ENCODE data around the gene ACAN.

ACAN gene

DNA sequence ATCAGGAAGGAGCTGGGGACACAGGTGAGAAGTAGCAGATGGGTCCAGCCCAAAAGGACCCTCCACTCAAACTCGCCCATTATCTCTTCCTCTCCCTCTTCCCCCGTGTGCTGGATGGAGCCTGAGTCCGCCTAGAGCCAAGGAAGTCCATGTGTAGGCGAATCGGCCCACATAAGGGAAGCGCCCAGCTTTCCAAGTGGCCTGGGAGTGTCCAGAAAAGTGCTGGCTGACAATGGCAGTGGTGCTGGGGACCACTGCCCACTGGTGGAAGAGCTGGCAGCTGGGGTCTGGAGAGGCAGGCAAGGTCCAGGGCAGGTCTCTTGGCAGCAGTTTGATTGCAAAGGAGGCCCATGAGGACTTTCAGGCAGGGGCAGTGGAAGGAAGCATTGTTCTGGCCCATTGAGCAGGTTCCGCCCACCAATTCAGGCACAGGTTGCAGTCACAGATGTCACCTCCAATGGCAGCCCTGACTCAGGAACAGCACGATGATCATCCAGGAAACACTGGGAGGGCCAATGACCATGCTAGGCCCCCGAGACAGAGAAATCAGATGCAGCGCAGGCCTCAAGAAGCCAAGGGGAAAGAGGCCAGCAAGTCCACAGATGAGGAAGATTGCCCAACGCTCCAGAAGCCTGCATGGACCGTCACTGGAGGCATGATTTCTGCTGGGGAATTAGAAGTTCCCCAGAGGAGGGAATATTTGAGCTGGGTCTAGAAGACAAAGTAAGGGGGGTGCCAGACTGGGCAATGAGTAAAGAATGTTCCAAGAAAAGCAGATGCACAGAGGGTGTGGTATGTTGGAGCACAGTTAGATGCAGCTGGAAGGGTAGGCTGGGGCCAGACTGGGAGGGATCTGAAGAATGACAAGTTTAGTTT, 107.0 kb downstream of the ACAN start:
- H3K27me3 ChIP-seq (ENCODE audit: insufficient read depth, poor library complexity, severe bottlenecking), result peaks cover 19% of the 10 kb centered on the region
- no peak for DNase-seq (ENCODE audit: low read depth in 1 of 2, low spot score in 1 of 2)
- no peak overlapping the region for H3K4me3 ChIP-seq (replicated peaks; ENCODE audit: insufficient read depth, low read length)
- no peak overlapping the region for H3K27ac ChIP-seq (replicated peaks)
- no peak for TF ChIP-seq POLR2AphosphoS5 (IDR thresholded peaks at IDR 0.05; ENCODE audit: low read depth)
- TF ChIP-seq GABPA (IDR thresholded peaks at IDR 0.05; ENCODE audit: low read depth), result no peak
- TF ChIP-seq, protein P1, sequence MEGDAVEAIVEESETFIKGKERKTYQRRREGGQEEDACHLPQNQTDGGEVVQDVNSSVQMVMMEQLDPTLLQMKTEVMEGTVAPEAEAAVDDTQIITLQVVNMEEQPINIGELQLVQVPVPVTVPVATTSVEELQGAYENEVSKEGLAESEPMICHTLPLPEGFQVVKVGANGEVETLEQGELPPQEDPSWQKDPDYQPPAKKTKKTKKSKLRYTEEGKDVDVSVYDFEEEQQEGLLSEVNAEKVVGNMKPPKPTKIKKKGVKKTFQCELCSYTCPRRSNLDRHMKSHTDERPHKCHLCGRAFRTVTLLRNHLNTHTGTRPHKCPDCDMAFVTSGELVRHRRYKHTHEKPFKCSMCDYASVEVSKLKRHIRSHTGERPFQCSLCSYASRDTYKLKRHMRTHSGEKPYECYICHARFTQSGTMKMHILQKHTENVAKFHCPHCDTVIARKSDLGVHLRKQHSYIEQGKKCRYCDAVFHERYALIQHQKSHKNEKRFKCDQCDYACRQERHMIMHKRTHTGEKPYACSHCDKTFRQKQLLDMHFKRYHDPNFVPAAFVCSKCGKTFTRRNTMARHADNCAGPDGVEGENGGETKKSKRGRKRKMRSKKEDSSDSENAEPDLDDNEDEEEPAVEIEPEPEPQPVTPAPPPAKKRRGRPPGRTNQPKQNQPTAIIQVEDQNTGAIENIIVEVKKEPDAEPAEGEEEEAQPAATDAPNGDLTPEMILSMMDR (IDR thresholded peaks at IDR 0.05; ENCODE audit: insufficient read depth, low read length), result no peak
- no peak for TF ChIP-seq SPI1 (IDR thresholded peaks at IDR 0.05; ENCODE audit: borderline replicate concordance, low read depth)
- TF ChIP-seq, protein P2, sequence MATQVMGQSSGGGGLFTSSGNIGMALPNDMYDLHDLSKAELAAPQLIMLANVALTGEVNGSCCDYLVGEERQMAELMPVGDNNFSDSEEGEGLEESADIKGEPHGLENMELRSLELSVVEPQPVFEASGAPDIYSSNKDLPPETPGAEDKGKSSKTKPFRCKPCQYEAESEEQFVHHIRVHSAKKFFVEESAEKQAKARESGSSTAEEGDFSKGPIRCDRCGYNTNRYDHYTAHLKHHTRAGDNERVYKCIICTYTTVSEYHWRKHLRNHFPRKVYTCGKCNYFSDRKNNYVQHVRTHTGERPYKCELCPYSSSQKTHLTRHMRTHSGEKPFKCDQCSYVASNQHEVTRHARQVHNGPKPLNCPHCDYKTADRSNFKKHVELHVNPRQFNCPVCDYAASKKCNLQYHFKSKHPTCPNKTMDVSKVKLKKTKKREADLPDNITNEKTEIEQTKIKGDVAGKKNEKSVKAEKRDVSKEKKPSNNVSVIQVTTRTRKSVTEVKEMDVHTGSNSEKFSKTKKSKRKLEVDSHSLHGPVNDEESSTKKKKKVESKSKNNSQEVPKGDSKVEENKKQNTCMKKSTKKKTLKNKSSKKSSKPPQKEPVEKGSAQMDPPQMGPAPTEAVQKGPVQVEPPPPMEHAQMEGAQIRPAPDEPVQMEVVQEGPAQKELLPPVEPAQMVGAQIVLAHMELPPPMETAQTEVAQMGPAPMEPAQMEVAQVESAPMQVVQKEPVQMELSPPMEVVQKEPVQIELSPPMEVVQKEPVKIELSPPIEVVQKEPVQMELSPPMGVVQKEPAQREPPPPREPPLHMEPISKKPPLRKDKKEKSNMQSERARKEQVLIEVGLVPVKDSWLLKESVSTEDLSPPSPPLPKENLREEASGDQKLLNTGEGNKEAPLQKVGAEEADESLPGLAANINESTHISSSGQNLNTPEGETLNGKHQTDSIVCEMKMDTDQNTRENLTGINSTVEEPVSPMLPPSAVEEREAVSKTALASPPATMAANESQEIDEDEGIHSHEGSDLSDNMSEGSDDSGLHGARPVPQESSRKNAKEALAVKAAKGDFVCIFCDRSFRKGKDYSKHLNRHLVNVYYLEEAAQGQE (IDR thresholded peaks at IDR 0.05; ENCODE audit: insufficient replicate concordance, low read depth), result no peak

DNA sequence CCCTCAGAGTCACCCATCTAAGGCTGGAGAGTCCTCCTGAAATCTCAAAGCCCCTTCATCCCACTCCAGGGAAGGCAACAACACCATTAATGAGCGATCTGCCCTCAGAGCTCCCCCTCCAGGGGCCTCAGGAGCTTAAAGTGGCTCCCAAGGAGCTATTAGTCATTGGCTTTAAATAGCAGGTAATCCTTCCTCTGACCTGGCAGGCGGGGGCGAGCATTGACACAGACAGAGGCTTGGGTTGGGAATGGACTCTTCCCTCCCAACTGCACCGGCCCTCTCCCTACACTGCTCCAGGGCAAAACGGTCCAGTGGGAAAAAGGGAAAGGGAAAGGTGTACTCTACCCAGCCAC, 108.5 kb downstream of the ACAN start:
- Histone ChIP-seq H3K4me3 (replicated peaks; ENCODE audit: insufficient read depth, low read length) (no peak overlapping the region), H3K27me3 (ENCODE audit: insufficient read depth, poor library complexity, severe bottlenecking) (peaks cover 19% of the 10 kb centered on the region), H3K27ac (replicated peaks) (no peak overlapping the region)
- no peak for DNase-seq (ENCODE audit: low read depth in 1 of 2, low spot score in 1 of 2)
- TF ChIP-seq, protein P2 (IDR thresholded peaks at IDR 0.05; ENCODE audit: insufficient replicate concordance, low read depth), result no peak
- TF ChIP-seq, protein P1 (IDR thresholded peaks at IDR 0.05; ENCODE audit: insufficient read depth, low read length), result no peak
- TF ChIP-seq GABPA (IDR thresholded peaks at IDR 0.05; ENCODE audit: low read depth), result no peak
- TF ChIP-seq POLR2AphosphoS5 (IDR thresholded peaks at IDR 0.05; ENCODE audit: low read depth), result no peak
- TF ChIP-seq SPI1 (IDR thresholded peaks at IDR 0.05; ENCODE audit: borderline replicate concordance, low read depth), result no peak

DNA sequence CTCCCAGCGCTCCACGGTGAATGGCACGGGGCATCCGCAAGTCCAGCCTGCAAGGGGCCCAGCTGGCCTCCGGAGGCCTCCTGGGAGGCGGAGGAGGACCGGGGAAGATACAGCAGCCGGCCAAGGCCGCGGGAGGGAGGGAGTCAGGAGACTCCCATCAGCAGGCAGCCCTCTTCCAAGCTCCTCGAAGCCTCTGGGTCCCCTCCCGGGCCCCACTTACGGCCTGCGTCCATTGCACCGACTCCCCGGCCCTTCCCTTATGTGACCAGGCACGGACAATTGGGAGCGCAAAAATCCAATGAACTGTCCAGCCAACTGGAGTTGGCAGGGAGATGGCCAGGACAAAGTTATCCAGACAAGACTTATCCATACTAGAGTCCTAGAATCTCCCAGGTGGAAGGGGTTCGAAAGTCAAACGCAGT, 109.3 kb downstream of the ACAN start:
- Histone ChIP-seq H3K27ac (replicated peaks) (no peak overlapping the region), H3K4me3 (replicated peaks; ENCODE audit: insufficient read depth, low read length) (peak overlapping the region; percentile 40), H3K27me3 (ENCODE audit: insufficient read depth, poor library complexity, severe bottlenecking) (peaks cover 19% of the 10 kb centered on the region)
- TF ChIP-seq, protein P1 (IDR thresholded peaks at IDR 0.05; ENCODE audit: insufficient read depth, low read length), result no peak
- TF ChIP-seq, protein P2 (IDR thresholded peaks at IDR 0.05; ENCODE audit: insufficient replicate concordance, low read depth), result no peak
- no peak for TF ChIP-seq GABPA (IDR thresholded peaks at IDR 0.05; ENCODE audit: low read depth)
- no peak for TF ChIP-seq SPI1 (IDR thresholded peaks at IDR 0.05; ENCODE audit: borderline replicate concordance, low read depth)
- no peak for TF ChIP-seq POLR2AphosphoS5 (IDR thresholded peaks at IDR 0.05; ENCODE audit: low read depth)
- no peak for DNase-seq (ENCODE audit: low read depth in 1 of 2, low spot score in 1 of 2)
